ENCODE measurements around the gene KMT5C.
"Not testable (repeated sequence)": the region's sequence is repeated elsewhere in the genome, so short reads cannot be mapped to it uniquely, and the experiment has no call there.

The KMT5C gene

GRCh38 chr19:55320844-55321419 lies 18.7 kb upstream of the KMT5C start:
- no peak for DNase-seq

- no peak for DNase-seq
Observed at GRCh38 chr19:55321466-55322137, 18.1 kb upstream of the KMT5C start.

GRCh38 chr19:55322204-55322885 lies 17.3 kb upstream of the KMT5C start:
- DNase-seq = no peak

GRCh38 chr19:55324662-55325061 lies 15.0 kb upstream of the KMT5C start:
- no peak for DNase-seq

- no peak for DNase-seq
Observed at GRCh38 chr19:55325172-55325571, 14.5 kb upstream of the KMT5C start, which contains the start of gene TMEM150B. TMEM150B (minus strand) TSS chr19:55325341; CDS start chr19:55321036, 4,305 bp downstream.

- DNase-seq = not testable (repeated sequence)
Observed at GRCh38 chr19:55328774-55329318, 10.8 kb upstream of the KMT5C start.

GRCh38 chr19:55329791-55330190 lies 9.9 kb upstream of the KMT5C start:
- DNase-seq = not testable (repeated sequence)

- DNase-seq = no peak
Observed at GRCh38 chr19:55333870-55334269, 5.8 kb upstream of the KMT5C start.

- no peak for DNase-seq
Observed at GRCh38 chr19:55336101-55336500, 3.6 kb upstream of the KMT5C start.

GRCh38 chr19:55339889-55340783 lies 460 bp downstream of the KMT5C start:
- DNase-seq = no peak

GRCh38 chr19:55340784-55341147 lies 1.1 kb downstream of the KMT5C start:
- DNase-seq = no peak

- DNase-seq = no peak
Observed at GRCh38 chr19:55341171-55341588, 1.5 kb downstream of the KMT5C start.

- DNase-seq = no peak
Observed at GRCh38 chr19:55341595-55342531, 2.2 kb downstream of the KMT5C start.

GRCh38 chr19:55344444-55344843 lies 4.8 kb downstream of the KMT5C start:
- DNase-seq = no peak

GRCh38 chr19:55345101-55345817 lies 5.6 kb downstream of the KMT5C start:
- no peak for DNase-seq

- DNase-seq = no peak
Observed at GRCh38 chr19:55345818-55346724, 6.4 kb downstream of the KMT5C start.

GRCh38 chr19:55346725-55347441 lies 7.2 kb downstream of the KMT5C start:
- no peak for DNase-seq

- DNase-seq = no peak
Observed at GRCh38 chr19:55347442-55348009, 7.8 kb downstream of the KMT5C start.
